Testis (tissue), 3 donors: ENCODE data around the gene NEDD9. TPM values are rescaled to one million over a fixed set of nuclear protein-coding genes. Genes with fewer than 3 reads are reported as not detected.

Source experiments
- DNase-seq: peaks from one replicate; pipeline ENCODE4 v3.0.0-alpha.2; 2019
- H3K27ac ChIP-seq, 2 donors: fragments of 200-600 bp; sonication (generic); one replicate each; pipeline ENCODE4 v1.5.1; 2019
- H3K27me3 ChIP-seq: fragments of 200-600 bp; sonication (generic); one replicate; pipeline ENCODE4 v1.5.1; 2019
- H3K36me3 ChIP-seq: fragments of 200-600 bp; sonication (generic); one replicate; pipeline ENCODE4 v1.5.1; 2017; ENCODE audit warnings: low read depth; ENCODE audit errors: missing control alignments
- H3K4me1 ChIP-seq: fragments of 200-600 bp; sonication (generic); one replicate; pipeline ENCODE4 v1.5.1; 2019
- H3K4me3 ChIP-seq, 2 donors: fragments of 200-600 bp; sonication (generic); one replicate each; pipeline ENCODE4 v1.5.1; 2017 to 2019
- H3K9me3 ChIP-seq: fragments of 200-600 bp; sonication (generic); one replicate; pipeline ENCODE4 v1.5.1; 2017
- POLR2A ChIP-seq: fragments of 450-650 bp; IDR thresholded peaks from one replicate; pipeline ENCODE4 v1.6.1; 2017; ENCODE audit warnings: antibody characterized with exemption, mild to moderate bottlenecking, moderate library complexity
- WGBS, 2 donors: methylation state at CpG; one replicate each; pipeline ENCODE4 v1.1.5; 2018; 5-methylcytosine and 5-hydroxymethylcytosine counted together
- intact Hi-C: fragments of 100-400 bp; cut with DNase I; formaldehyde crosslinking; loops from one replicate; pipeline ENCODE4 v1.15.1; 2023; ENCODE audit warnings: low total_unique reads
- polyA plus RNA-seq: library from polyadenylated mRNA; stranded (reverse); fragments of 350-450 nt; fragmentation: Illumina TruSeq; extraction: RNeasy Lipid Tissue Mini Kit (QIAGEN cat#74804); gene quantifications from one replicate; pipeline ENCODE4 v1.2.3, GENCODE V29; 2014; ENCODE audit warnings: low read depth, low replicate concordance; ENCODE audit not compliant: insufficient read depth
- total RNA-seq, 2 donors: library from RNA; depleted of rRNA; stranded (reverse); fragments of >200 nt; gene quantifications; one replicate each; pipeline ENCODE4 v1.2.3, GENCODE V29; 2016
- TF ChIP-seq, protein P1 (sequence below), 3 experiments: fragments of 450-650 bp in 2 of 3; fragments of 200-600 bp in 1 of 3; sonication (generic) in 1 of 3; IDR thresholded peaks; one replicate each; pipeline ENCODE4 v1.5.1; 2016 to 2019; ENCODE audit warnings: antibody characterized with exemption in 3 of 3, mild to moderate bottlenecking in 2 of 3, moderate library complexity in 1 of 3

NEDD9 gene
- total and polyA plus RNA-seq, 3 donors from 2014 or later = 21.0 to 67.0 (median 31.8) TPM

DNA sequence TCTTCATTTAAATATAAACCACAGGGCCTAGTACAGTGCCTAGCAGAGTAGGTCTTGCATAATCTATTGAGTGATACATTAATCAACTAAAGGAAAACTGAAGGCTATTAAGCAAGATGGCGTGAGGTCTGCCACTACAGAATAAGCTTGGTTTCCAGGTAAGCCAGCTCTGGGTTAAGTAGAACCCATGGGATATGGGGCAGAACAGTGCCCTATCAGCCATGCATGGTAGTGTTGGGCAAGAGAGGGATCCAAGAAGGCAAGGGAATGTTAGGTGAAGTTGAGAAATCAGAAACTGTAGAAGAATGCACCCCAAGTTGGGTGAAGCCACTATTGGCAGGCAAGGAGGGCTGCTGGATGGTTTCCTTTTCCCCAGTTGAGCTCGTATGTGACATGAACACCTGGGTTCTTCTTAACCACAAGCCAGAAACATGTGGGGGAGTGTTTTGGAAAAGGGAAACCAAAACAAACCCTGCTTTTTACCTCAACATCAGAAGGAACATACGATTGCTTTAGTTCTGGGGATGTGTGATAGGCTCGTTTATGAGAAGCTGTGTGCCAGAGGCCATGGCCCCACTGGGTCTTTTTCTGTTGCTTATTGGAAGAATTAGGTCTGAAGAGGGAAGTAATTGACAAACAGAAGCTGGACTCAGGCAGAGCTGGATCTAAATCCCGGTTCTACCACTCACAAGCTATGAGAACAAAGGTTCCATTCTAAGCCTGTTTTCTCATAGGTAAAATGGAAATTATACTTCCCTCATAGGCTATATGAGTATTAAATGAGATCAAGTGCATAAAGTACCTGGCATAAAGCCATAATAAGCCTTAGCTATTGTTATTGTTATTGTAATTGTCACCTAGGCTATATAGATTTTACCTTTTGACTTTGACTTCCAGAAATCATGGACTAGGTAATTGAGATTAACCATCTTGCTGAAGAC lies 33.5 kb downstream of the NEDD9 start:
- intact Hi-C loops = no loop called here
- H3K27ac ChIP-seq = peak overlapping the region; percentile 21 to 26
- TF ChIP-seq POLR2A = no peak
- DNase-seq = no peak
- no peak overlapping the region for H3K4me3 ChIP-seq
- no peaks in the 10 kb centered on the region for H3K36me3 ChIP-seq
- H3K4me1 ChIP-seq = peaks cover 39% of the 10 kb centered on the region
- WGBS, 2 donors = 81 to 88% methylated on average over 5 of the region's 5 CpGs
- no peaks in the 10 kb centered on the region for H3K27me3 ChIP-seq
- no peaks in the 10 kb centered on the region for H3K9me3 ChIP-seq

GRCh38 chr6:11197850-11198249 lies 34.6 kb downstream of the NEDD9 start:
- Histone ChIP-seq H3K4me3 (no peak overlapping the region), H3K27ac (no peak overlapping the region), H3K9me3 (no peaks in the 10 kb centered on the region), H3K4me1 (peaks cover 32% of the 10 kb centered on the region), H3K36me3 (no peaks in the 10 kb centered on the region), H3K27me3 (no peaks in the 10 kb centered on the region)
- intact Hi-C loops = no loop called here
- 95% methylated on average over 8 of the region's 8 CpGs for WGBS, 2 donors
- no peak for DNase-seq
- TF ChIP-seq, protein P1, sequence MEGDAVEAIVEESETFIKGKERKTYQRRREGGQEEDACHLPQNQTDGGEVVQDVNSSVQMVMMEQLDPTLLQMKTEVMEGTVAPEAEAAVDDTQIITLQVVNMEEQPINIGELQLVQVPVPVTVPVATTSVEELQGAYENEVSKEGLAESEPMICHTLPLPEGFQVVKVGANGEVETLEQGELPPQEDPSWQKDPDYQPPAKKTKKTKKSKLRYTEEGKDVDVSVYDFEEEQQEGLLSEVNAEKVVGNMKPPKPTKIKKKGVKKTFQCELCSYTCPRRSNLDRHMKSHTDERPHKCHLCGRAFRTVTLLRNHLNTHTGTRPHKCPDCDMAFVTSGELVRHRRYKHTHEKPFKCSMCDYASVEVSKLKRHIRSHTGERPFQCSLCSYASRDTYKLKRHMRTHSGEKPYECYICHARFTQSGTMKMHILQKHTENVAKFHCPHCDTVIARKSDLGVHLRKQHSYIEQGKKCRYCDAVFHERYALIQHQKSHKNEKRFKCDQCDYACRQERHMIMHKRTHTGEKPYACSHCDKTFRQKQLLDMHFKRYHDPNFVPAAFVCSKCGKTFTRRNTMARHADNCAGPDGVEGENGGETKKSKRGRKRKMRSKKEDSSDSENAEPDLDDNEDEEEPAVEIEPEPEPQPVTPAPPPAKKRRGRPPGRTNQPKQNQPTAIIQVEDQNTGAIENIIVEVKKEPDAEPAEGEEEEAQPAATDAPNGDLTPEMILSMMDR (IDR thresholded peaks at IDR 0.05) = no peak
- TF ChIP-seq POLR2A = no peak

DNA sequence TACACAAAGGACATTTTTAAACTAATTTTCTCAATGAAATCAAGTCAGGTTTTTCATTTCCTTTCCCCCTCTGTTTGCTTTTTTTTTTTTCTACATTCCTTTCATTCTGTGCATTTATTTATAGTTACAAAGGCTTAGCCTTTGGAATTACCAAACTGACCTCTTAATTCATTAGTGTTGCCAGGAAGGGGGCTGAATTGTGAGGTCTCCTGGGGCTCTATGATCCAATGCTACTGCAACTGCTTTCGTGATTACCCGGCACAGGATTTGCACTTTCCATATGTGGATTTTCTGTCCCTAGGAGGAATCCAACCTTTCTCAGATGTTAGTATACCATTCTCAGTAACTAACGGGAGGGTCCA lies 35.3 kb downstream of the NEDD9 start:
- no peak overlapping the region for H3K27ac ChIP-seq
- intact Hi-C loops = no loop called here
- H3K9me3 ChIP-seq = no peaks in the 10 kb centered on the region
- H3K36me3 ChIP-seq = no peaks in the 10 kb centered on the region
- DNase-seq = no peak
- H3K4me3 ChIP-seq = no peak overlapping the region
- TF ChIP-seq POLR2A = no peak
- TF ChIP-seq, protein P1 (IDR thresholded peaks at IDR 0.05) = no peak
- WGBS, 2 donors = 64 to 67% methylated on average over 3 of the region's 3 CpGs
- H3K27me3 ChIP-seq = no peaks in the 10 kb centered on the region
- H3K4me1 ChIP-seq = peaks cover 25% of the 10 kb centered on the region

DNA sequence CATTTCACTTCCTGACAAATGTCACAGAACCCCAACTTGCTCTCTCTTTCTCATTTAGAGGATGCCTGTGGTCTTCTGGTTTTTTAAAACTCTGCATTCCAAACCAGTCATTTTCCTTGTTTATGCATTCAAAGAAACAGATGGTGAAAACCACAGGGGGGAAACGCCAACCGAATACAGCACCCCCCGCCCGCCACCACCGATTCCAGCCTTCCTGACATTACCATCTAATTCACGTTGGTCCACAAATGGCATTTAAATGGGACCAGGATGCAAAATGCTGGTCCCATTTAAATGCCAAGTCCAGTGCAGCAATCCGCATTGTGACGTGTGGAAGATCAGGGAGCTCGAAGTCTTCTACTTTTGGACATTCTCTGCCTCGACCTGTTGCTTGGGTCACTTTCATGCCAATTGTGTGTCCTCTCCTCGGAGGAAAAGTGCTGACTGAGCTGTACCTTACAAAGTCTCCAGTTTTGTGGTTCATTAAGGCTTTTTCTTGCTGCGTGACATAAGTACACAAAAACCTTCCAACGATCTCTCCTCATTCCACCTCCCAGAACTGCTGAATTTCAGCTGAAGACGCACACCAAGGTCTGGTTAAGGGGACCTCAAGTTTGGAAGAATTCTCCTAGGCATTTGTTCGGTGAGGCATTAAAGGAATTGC lies 35.8 kb downstream of the NEDD9 start:
- DNase-seq = no peak
- intact Hi-C loops = no loop called here
- WGBS, 2 donors = 69 to 76% methylated on average over 15 of the region's 15 CpGs
- Histone ChIP-seq H3K27ac (no peak overlapping the region), H3K4me1 (peaks cover 20% of the 10 kb centered on the region), H3K4me3 (no peak overlapping the region), H3K27me3 (no peaks in the 10 kb centered on the region), H3K36me3 (no peaks in the 10 kb centered on the region), H3K9me3 (no peaks in the 10 kb centered on the region)
- TF ChIP-seq, protein P1 (IDR thresholded peaks at IDR 0.05) = no peak
- no peak for TF ChIP-seq POLR2A

DNA sequence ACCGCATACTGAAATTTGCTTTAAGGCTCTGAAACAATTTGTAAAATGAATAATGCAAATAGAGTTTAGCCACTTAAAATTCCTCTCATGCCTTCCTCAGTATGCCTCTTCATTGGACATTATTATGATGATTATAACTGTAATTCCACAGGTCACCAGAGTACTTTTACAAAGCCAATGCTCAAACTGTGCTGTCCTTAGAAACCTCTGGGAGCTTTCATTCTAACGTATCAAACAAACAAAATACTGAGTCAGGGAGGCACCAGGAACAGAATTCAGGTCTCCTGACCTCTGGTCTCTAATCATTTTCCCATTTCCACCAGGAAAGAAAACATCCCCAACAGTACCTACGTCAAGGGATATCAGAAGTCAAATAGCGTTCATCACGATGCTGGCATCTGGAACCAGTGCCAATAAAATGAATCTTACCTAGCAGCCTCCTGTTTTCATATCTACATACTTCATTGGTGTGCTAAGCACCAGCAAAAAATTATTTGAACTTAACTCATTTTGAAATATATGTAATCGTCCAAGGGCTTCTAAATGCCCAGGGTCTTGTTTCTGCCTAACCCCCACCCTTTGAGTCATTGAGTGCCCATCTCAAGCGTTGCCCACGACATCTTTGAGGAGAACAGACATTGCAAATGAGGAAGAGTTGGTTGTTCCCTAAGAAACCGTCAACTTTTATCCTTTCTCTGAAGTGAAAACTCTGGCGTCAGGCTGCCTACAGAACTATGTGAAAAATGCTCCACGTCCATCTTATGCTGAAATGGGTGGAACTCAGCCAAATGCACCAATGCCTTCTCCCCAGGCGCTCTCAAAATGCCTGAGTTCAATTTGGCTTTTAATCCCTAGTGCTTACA lies 37.9 kb downstream of the NEDD9 start:
- Histone ChIP-seq H3K27ac (no peak overlapping the region), H3K4me3 (no peak overlapping the region), H3K27me3 (no peaks in the 10 kb centered on the region), H3K4me1 (peaks cover 11% of the 10 kb centered on the region), H3K9me3 (no peaks in the 10 kb centered on the region), H3K36me3 (no peaks in the 10 kb centered on the region)
- 75 to 78% methylated on average over 12 of the region's 12 CpGs for WGBS, 2 donors
- TF ChIP-seq, protein P1 (IDR thresholded peaks at IDR 0.05) = peak in 1 of 3 experiments; percentile 11
- TF ChIP-seq POLR2A = no peak
- intact Hi-C loops = no loop called here
- DNase-seq = no peak
